ENCODE measurements around the gene SRBD1.

DNA sequence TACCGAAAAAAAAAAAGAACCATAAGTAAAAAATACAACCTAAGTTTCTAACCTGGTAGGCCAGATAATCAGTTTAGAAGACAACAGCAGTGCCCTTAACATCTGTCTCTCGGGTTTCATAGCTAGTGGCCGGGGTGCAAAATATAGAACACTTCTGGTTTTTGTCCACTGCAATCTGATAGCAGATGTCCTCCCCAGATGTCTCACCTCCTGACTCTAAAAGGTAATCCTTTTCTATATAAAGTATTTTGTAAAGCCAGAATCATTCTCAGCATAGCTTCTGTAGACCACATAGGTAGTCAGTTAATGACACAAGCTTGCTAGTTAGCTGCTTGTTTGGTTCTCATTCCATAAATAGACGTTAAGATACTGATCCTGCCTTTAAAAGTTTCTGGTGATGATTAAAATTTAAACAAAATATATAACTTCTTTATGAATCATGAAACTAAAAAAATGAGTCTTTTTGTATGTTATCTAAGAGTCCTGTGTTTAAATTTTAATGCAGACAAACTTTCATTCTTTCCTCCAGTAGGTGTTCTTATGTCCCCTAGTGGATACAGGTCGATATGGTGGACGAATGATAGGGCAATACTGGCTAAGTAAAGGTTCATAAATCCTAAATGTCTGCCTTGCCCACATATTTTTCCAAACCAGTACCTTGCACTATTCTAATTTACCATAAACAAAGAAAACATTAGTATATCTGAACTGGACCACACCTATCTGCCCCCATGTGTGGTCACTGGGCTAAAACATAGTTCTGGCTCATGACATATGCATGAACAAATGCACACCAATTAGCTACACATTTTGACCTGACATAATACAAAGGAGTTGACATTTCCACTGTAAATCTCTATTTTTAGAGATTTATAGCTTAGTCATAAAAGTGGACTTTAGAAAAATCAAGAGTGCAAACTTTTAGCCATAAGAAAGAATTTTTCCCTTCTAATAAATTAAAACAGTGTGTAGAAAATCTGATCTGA, 171.0 kb downstream of the SRBD1 start:
- TF ChIP-seq, protein P1, sequence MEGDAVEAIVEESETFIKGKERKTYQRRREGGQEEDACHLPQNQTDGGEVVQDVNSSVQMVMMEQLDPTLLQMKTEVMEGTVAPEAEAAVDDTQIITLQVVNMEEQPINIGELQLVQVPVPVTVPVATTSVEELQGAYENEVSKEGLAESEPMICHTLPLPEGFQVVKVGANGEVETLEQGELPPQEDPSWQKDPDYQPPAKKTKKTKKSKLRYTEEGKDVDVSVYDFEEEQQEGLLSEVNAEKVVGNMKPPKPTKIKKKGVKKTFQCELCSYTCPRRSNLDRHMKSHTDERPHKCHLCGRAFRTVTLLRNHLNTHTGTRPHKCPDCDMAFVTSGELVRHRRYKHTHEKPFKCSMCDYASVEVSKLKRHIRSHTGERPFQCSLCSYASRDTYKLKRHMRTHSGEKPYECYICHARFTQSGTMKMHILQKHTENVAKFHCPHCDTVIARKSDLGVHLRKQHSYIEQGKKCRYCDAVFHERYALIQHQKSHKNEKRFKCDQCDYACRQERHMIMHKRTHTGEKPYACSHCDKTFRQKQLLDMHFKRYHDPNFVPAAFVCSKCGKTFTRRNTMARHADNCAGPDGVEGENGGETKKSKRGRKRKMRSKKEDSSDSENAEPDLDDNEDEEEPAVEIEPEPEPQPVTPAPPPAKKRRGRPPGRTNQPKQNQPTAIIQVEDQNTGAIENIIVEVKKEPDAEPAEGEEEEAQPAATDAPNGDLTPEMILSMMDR (IDR thresholded peaks at IDR 0.05): no peak
- TF ChIP-seq POLR2AphosphoS5 (IDR thresholded peaks at IDR 0.05; ENCODE audit: insufficient read depth in 1 of 2, low read depth in 1 of 2): no peak
- TF ChIP-seq POLR2A (IDR thresholded peaks at IDR 0.05): no peak
